GM12872 (cell line): ENCODE data around the gene KCNA3.

Source experiments
- TF ChIP-seq, protein P1 (sequence below): IDR thresholded peaks from 3 replicates; pipeline ENCODE4 v1.5.1; 2011; ENCODE audit warnings: low read depth, mild to moderate bottlenecking, low read length, moderate library complexity; ENCODE audit not compliant: insufficient read depth

Gene KCNA3

DNA sequence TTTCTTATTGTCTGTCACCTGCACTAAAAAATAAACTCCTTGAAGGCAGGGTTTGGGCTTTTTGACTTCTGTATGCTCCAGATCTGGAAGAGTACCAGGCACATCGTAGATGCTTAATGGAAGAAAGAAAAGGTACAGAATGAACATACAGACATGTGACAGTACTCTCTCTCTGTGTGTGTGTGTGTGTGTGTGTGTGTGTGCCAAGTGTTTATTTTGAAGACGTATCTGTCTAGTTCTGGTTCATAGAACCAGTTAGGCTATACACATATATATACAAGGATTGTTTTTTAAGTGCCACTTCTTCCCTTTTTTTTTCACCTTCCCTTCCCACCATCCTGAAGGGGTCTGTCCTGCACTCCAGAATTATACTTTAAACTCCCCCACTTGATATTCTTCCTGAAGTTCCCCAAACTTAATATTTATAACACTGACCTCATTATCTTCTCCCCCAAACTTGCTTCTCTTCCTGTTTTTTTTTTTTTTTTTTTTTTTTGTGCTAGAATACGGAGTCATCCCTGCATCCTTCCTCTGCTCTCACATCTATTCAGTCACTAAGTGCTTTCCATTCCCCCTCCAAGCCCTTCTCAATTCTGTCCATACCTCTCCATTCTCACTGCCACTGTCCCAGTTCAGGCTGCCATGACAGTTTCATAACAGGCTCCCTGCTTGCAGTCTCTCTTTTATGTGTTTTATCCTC is 5.4 kb upstream of the KCNA3 start:
- TF ChIP-seq, protein P1, sequence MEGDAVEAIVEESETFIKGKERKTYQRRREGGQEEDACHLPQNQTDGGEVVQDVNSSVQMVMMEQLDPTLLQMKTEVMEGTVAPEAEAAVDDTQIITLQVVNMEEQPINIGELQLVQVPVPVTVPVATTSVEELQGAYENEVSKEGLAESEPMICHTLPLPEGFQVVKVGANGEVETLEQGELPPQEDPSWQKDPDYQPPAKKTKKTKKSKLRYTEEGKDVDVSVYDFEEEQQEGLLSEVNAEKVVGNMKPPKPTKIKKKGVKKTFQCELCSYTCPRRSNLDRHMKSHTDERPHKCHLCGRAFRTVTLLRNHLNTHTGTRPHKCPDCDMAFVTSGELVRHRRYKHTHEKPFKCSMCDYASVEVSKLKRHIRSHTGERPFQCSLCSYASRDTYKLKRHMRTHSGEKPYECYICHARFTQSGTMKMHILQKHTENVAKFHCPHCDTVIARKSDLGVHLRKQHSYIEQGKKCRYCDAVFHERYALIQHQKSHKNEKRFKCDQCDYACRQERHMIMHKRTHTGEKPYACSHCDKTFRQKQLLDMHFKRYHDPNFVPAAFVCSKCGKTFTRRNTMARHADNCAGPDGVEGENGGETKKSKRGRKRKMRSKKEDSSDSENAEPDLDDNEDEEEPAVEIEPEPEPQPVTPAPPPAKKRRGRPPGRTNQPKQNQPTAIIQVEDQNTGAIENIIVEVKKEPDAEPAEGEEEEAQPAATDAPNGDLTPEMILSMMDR, result no peak

- TF ChIP-seq, protein P1, result no peak
Measured at GRCh38 chr1:110677526-110677925, 2.8 kb upstream of the KCNA3 start.

DNA sequence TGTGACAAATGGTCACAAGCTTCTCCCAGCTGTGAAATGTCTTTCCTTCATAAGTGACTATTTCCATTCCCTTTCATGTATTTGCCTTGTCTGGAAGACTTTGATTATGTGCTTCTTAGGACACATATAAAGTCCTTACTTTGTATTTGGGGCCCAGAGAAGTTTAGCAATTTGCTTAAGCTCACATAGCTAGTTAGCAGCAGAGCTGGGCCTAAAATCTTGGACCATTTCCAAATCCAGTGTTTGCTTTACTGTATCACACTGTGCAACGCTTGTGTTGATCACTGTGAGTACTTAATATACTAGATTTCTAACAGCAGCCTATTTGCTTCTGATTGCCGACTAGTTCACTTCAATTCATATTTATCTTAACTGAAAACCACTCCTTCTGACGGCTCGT is 2.2 kb upstream of the KCNA3 start:
- TF ChIP-seq, protein P1, result no peak

DNA sequence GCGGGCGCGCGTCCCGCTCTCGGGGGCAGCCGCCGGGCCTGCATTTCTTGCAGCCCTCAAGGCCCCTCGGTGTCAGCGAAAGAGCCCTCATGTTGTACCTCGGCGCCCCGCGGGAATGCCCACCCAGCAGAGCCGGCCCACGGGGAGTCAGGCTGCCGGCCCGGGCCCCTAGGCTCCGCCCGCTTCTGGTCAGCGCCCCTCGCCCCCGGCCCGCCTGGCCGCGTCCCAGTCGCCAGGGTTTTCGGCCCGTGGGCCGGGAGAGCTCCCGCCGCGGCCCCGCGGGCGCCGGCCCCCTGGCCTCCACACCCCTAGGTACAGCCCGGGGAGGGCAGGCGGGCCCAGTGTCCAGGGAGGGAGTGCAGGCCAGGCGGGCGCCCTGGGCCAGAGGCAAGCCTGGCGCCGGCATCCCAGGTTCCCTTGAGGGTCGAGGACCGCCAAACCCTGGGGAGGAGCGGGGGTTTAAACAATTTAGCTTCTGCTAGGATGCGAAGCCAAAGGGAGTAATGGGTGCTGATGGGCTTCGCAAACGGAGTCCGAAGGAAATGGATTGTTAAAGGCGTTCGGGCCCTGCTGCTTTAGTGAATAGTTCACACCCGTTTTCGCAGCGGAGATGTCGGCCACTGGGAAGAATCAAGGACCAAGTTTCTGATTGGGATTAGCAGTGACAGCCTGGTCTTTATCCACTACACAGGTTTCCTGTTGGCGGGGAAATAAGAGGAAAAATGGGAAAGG is 486 bp upstream of the KCNA3 start:
- TF ChIP-seq, protein P1, result no peak

GRCh38 chr1:110673805-110674336 is 869 bp downstream of the KCNA3 start:
- TF ChIP-seq, protein P1, result no peak

- TF ChIP-seq, protein P1, result no peak
Measured at GRCh38 chr1:110673197-110673701, 1.5 kb downstream of the KCNA3 start.

GRCh38 chr1:110672753-110673108 is 2.0 kb downstream of the KCNA3 start:
- TF ChIP-seq, protein P1, result no peak
